Measurements from ENCODE around the gene GRAMD1C. TPM values are rescaled to one million over a fixed set of nuclear protein-coding genes. Genes with fewer than 3 reads are reported as not detected.
A peak's percentile ranks its signal among the peaks of the same experiment; 100 is the strongest.

Gene GRAMD1C
- total and polyA plus RNA-seq, 2 donors (not counting 1 experiment from before 2014, with no cell fraction given), result 0.82 to 7.8 TPM

DNA sequence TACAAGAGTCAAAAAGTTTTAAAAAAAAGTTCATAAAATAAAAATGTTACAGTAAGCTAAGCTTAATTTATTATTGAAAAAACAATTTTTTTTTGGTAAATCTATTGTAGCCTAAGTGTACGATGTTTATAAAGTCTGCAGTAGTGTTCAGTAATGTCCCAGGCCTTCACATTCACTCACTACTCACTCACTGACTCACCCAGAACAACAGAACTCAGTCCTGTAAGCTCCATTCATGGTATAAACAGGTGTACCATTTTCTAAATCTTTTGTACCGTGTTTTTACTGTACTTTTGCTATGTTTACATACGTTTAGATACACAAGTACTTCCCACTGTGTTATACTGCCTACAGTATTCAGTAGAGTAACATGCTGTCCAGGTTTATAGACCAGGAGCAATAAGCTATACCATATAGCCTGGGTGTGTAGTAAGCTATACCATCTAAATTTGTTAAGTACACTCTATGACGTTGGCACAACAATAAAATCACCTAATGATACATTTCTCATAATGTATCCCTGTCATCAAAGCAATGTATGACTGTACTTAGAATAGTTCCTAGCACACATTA lies 68.1 kb downstream of the GRAMD1C start:
- H3K36me3 ChIP-seq (ENCODE audit: control insufficient read depth, insufficient read depth, low read length), result no peaks in the 10 kb centered on the region
- H3K4me2 ChIP-seq (ENCODE audit: extremely low read depth, insufficient read depth, low read length), result no peak overlapping the region
- H3K9me3 ChIP-seq (ENCODE audit: control insufficient read depth, insufficient read depth, low read depth, low read length), result no peaks in the 10 kb centered on the region
- no peak for DNase-seq (ENCODE audit: low read depth in 2 of 2)
- H2AFZ ChIP-seq (ENCODE audit: low read length), result no peak overlapping the region
- no peak overlapping the region for H3K9ac ChIP-seq (ENCODE audit: insufficient read depth, low read length)
- no peaks in the 10 kb centered on the region for H4K20me1 ChIP-seq (ENCODE audit: control insufficient read depth, extremely low read depth, insufficient read depth, low read length)
- H3K27ac ChIP-seq (ENCODE audit: insufficient read depth, low read length), result no peak overlapping the region
- H3K79me2 ChIP-seq (ENCODE audit: control insufficient read depth, insufficient read depth, low read length), result no peaks in the 10 kb centered on the region
- TF ChIP-seq EZH2 (IDR thresholded peaks at IDR 0.05; ENCODE audit: low read length, missing control alignments), result no peak
- TF ChIP-seq, protein P1, sequence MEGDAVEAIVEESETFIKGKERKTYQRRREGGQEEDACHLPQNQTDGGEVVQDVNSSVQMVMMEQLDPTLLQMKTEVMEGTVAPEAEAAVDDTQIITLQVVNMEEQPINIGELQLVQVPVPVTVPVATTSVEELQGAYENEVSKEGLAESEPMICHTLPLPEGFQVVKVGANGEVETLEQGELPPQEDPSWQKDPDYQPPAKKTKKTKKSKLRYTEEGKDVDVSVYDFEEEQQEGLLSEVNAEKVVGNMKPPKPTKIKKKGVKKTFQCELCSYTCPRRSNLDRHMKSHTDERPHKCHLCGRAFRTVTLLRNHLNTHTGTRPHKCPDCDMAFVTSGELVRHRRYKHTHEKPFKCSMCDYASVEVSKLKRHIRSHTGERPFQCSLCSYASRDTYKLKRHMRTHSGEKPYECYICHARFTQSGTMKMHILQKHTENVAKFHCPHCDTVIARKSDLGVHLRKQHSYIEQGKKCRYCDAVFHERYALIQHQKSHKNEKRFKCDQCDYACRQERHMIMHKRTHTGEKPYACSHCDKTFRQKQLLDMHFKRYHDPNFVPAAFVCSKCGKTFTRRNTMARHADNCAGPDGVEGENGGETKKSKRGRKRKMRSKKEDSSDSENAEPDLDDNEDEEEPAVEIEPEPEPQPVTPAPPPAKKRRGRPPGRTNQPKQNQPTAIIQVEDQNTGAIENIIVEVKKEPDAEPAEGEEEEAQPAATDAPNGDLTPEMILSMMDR (conservative IDR thresholded peaks at IDR 0.05 in 1 of 2, IDR thresholded peaks at IDR 0.05 in 1 of 2; ENCODE audit: low read depth in 1 of 2, low read length in 2 of 2), result no peak
- H3K4me1 ChIP-seq (ENCODE audit: control insufficient read depth, extremely low read depth, insufficient read depth, low read length), result no peaks in the 10 kb centered on the region
- H3K4me3 ChIP-seq (replicated peaks in 1 of 4; ENCODE audit: control extremely low read depth in 1 of 4, insufficient read depth in 1 of 4, low read depth in 3 of 4, low read length in 4 of 4), result no peak overlapping the region
- H3K27me3 ChIP-seq (ENCODE audit: control insufficient read depth, insufficient read depth, low read length), result no peaks in the 10 kb centered on the region

DNA sequence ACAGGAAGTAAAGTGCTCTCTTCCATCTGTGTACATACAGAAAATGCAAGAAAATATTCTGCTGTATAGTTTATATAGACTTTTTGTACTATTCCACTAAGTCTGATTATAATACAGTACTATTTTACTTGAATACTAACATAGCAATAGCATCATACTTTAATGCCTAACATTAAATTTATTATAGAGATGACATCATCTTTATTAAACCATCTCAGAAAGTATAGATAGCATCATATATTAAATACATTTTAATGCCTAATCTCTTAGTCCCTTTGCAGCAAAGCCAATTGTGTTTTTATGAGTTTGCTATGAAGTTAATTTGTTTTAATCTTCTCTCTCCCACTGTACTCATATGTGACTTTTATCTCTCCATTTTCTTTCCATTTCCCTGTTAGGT lies 69.5 kb downstream of the GRAMD1C start:
- no peaks in the 10 kb centered on the region for H3K27me3 ChIP-seq (ENCODE audit: control insufficient read depth, insufficient read depth, low read length)
- H3K4me3 ChIP-seq (replicated peaks in 1 of 4; ENCODE audit: control extremely low read depth in 1 of 4, insufficient read depth in 1 of 4, low read depth in 3 of 4, low read length in 4 of 4), result no peak overlapping the region
- TF ChIP-seq, protein P1 (conservative IDR thresholded peaks at IDR 0.05 in 1 of 2, IDR thresholded peaks at IDR 0.05 in 1 of 2; ENCODE audit: low read depth in 1 of 2, low read length in 2 of 2), result no peak
- TF ChIP-seq EZH2 (IDR thresholded peaks at IDR 0.05; ENCODE audit: low read length, missing control alignments), result no peak
- no peak overlapping the region for H3K9ac ChIP-seq (ENCODE audit: insufficient read depth, low read length)
- H3K9me3 ChIP-seq (ENCODE audit: control insufficient read depth, insufficient read depth, low read depth, low read length), result no peaks in the 10 kb centered on the region
- no peak for DNase-seq (ENCODE audit: low read depth in 2 of 2)
- H2AFZ ChIP-seq (ENCODE audit: low read length), result no peak overlapping the region
- H4K20me1 ChIP-seq (ENCODE audit: control insufficient read depth, extremely low read depth, insufficient read depth, low read length), result no peaks in the 10 kb centered on the region
- no peaks in the 10 kb centered on the region for H3K79me2 ChIP-seq (ENCODE audit: control insufficient read depth, insufficient read depth, low read length)
- H3K4me1 ChIP-seq (ENCODE audit: control insufficient read depth, extremely low read depth, insufficient read depth, low read length), result peaks cover 1% of the 10 kb centered on the region
- no peaks in the 10 kb centered on the region for H3K36me3 ChIP-seq (ENCODE audit: control insufficient read depth, insufficient read depth, low read length)
- H3K4me2 ChIP-seq (ENCODE audit: extremely low read depth, insufficient read depth, low read length), result no peak overlapping the region
- no peak overlapping the region for H3K27ac ChIP-seq (ENCODE audit: insufficient read depth, low read length)

DNA sequence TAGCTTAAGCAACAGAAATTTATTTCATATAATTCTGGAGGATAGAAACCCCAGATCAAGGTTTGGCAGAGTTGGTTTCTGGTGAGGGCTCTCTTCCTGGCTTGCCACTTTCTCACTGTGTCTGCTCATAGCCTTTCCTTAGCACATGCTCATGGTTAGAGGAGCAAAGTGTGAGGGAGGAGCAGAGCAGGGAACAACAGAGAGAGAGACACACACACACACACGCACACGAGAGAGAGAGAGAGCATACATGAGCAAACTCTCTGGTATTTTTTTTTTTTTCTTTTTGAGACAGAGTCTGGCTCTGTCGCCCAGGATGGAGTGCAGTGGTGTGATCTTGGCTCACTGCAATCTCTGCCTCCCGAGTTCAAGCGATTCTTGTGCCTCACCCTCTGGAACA lies 72.4 kb downstream of the GRAMD1C start:
- H3K36me3 ChIP-seq (ENCODE audit: control insufficient read depth, insufficient read depth, low read length), result no peaks in the 10 kb centered on the region
- no peak overlapping the region for H3K4me3 ChIP-seq (replicated peaks in 1 of 4; ENCODE audit: control extremely low read depth in 1 of 4, insufficient read depth in 1 of 4, low read depth in 3 of 4, low read length in 4 of 4)
- no peaks in the 10 kb centered on the region for H3K79me2 ChIP-seq (ENCODE audit: control insufficient read depth, insufficient read depth, low read length)
- no peak overlapping the region for H2AFZ ChIP-seq (ENCODE audit: low read length)
- no peak overlapping the region for H3K9ac ChIP-seq (ENCODE audit: insufficient read depth, low read length)
- DNase-seq (ENCODE audit: low read depth in 2 of 2), result peak in 1 of 2 donors; percentile 23
- no peaks in the 10 kb centered on the region for H3K27me3 ChIP-seq (ENCODE audit: control insufficient read depth, insufficient read depth, low read length)
- no peak overlapping the region for H3K27ac ChIP-seq (ENCODE audit: insufficient read depth, low read length)
- no peaks in the 10 kb centered on the region for H3K9me3 ChIP-seq (ENCODE audit: control insufficient read depth, insufficient read depth, low read depth, low read length)
- TF ChIP-seq, protein P1 (conservative IDR thresholded peaks at IDR 0.05 in 1 of 2, IDR thresholded peaks at IDR 0.05 in 1 of 2; ENCODE audit: low read depth in 1 of 2, low read length in 2 of 2), result no peak
- TF ChIP-seq EZH2 (IDR thresholded peaks at IDR 0.05; ENCODE audit: low read length, missing control alignments), result no peak
- H3K4me1 ChIP-seq (ENCODE audit: control insufficient read depth, extremely low read depth, insufficient read depth, low read length), result peaks cover 7% of the 10 kb centered on the region
- H4K20me1 ChIP-seq (ENCODE audit: control insufficient read depth, extremely low read depth, insufficient read depth, low read length), result no peaks in the 10 kb centered on the region
- no peak overlapping the region for H3K4me2 ChIP-seq (ENCODE audit: extremely low read depth, insufficient read depth, low read length)
